Kidney epithelial cell (primary cell): Measurements from ENCODE around the gene CGRRF1. TPM values are rescaled to one million over a fixed set of nuclear protein-coding genes. Genes with fewer than 3 reads are reported as not detected.

Experiments used
- DNase-seq: peaks from one replicate; pipeline ENCODE4 v3.0.0-alpha.2; 2010; ENCODE audit warnings: low read depth
- H3K27me3 ChIP-seq: 2 replicates; pipeline ENCODE4 v1.6.0; 2011; ENCODE audit warnings: low read length; ENCODE audit not compliant: control insufficient read depth, insufficient read depth
- H3K36me3 ChIP-seq: 2 replicates; pipeline ENCODE4 v1.5.1; 2011; ENCODE audit warnings: low read length; ENCODE audit not compliant: control insufficient read depth, insufficient read depth
- H3K4me3 ChIP-seq: 2 replicates; pipeline ENCODE4 v1.5.1; 2011; ENCODE audit warnings: low read depth, mild to moderate bottlenecking, control low read depth, low read length
- CTCF ChIP-seq: IDR thresholded peaks from 2 replicates; pipeline ENCODE4 v1.5.1; 2011; ENCODE audit warnings: mild to moderate bottlenecking, moderate library complexity, low read length, control low read depth, inconsistent platforms; ENCODE audit not compliant: insufficient read depth, poor library complexity, severe bottlenecking
- total RNA-seq: library from RNA; depleted of rRNA; stranded (reverse); fragments of >200 nt; gene quantifications from 2 replicates; pipeline ENCODE4 v1.2.3, GENCODE V29; 2015

The CGRRF1 gene
- total RNA-seq, 1 donor from 2014 or later, result 13.4 TPM

- Histone ChIP-seq H3K27me3 (no peaks in the 10 kb centered on the region), H3K4me3 (no peak overlapping the region), H3K36me3 (no peaks in the 10 kb centered on the region)
- DNase-seq, result no peak
- TF ChIP-seq CTCF, result no peak
These were observed 31.0 kb upstream of the CGRRF1 start for GRCh38 chr14:54478636-54479215.

GRCh38 chr14:54480830-54481562 lies 28.7 kb upstream of the CGRRF1 start:
- TF ChIP-seq CTCF, result no peak
- H3K27me3 ChIP-seq, result no peaks in the 10 kb centered on the region
- no peak overlapping the region for H3K4me3 ChIP-seq
- H3K36me3 ChIP-seq, result no peaks in the 10 kb centered on the region
- DNase-seq, result no peak

- Histone ChIP-seq H3K36me3 (no peaks in the 10 kb centered on the region), H3K4me3 (no peak overlapping the region)
- TF ChIP-seq CTCF, result no peak
These were observed 28.0 kb upstream of the CGRRF1 start for GRCh38 chr14:54481695-54482094.

GRCh38 chr14:54483073-54483745 lies 26.5 kb upstream of the CGRRF1 start:
- Histone ChIP-seq H3K36me3 (no peaks in the 10 kb centered on the region), H3K4me3 (no peak overlapping the region), H3K27me3 (no peaks in the 10 kb centered on the region)
- no peak for DNase-seq
- TF ChIP-seq CTCF, result no peak

More at GRCh38 chr14:54481695-54482094, 28.0 kb upstream of the CGRRF1 start:
- no peak for DNase-seq
- H3K27me3 ChIP-seq, result no peaks in the 10 kb centered on the region

GRCh38 chr14:54483846-54484245 lies 25.9 kb upstream of the CGRRF1 start:
- DNase-seq, result no peak
- Histone ChIP-seq H3K36me3 (no peaks in the 10 kb centered on the region), H3K27me3 (no peaks in the 10 kb centered on the region), H3K4me3 (no peak overlapping the region)
- TF ChIP-seq CTCF, result no peak

GRCh38 chr14:54486685-54487084 lies 23.0 kb upstream of the CGRRF1 start:
- no peak for DNase-seq
- H3K36me3 ChIP-seq, result no peaks in the 10 kb centered on the region
- no peak overlapping the region for H3K4me3 ChIP-seq
- no peak for TF ChIP-seq CTCF
- H3K27me3 ChIP-seq, result no peaks in the 10 kb centered on the region
